Measurements from ENCODE around the gene ARHGEF33. TPM values are rescaled to one million over a fixed set of nuclear protein-coding genes. Genes with fewer than 3 reads are reported as not detected.
A peak's percentile ranks its signal among the peaks of the same experiment; 100 is the strongest.

The ARHGEF33 gene
- total RNA-seq, 1 experiment from 2014 or later, result 0.04 TPM

GRCh38 chr2:39023649-39024048, 134.0 kb downstream of the ARHGEF33 start:
- no TSS peak for BruUV-seq (replicated peaks)
- Histone ChIP-seq H3K4me3 (ENCODE audit: low read length) (no peak overlapping the region), H2AFZ (ENCODE audit: low read length) (no peak overlapping the region), H3K36me3 (ENCODE audit: low read depth, low read length) (no peaks in the 10 kb centered on the region; the same call in 1 of the 2 replicates), H4K20me1 (ENCODE audit: low read length) (no peaks in the 10 kb centered on the region), H3K9me3 (ENCODE audit: low read length) (no peaks in the 10 kb centered on the region), H3F3A (ENCODE audit: low read length, unreplicated experiment) (no peaks in the 10 kb centered on the region), H3K79me2 (ENCODE audit: low read length) (no peaks in the 10 kb centered on the region), H3K27me3 (ENCODE audit: low read length) (no peaks in the 10 kb centered on the region), H3K4me1 (ENCODE audit: insufficient read depth, low read length) (0 out of 2 replicates have a peak, but pooled peaks cover 4% of the 10 kb centered on the region), H3K4me2 (ENCODE audit: low read length) (no peak overlapping the region), H3K9ac (ENCODE audit: low read length) (no peak overlapping the region), H3K27ac (ENCODE audit: low read length) (no peak overlapping the region), H3K9me2 (replicated peaks; ENCODE audit: low read length) (no peaks in the 10 kb centered on the region)
- ATAC-seq, result no peak
- no peak for DNase-seq
- CTCF ChIA-PET, result no interaction called here
- POLR2A ChIA-PET (ENCODE audit: unreplicated experiment), result no interaction called here
- no peak for TF ChIP-seq EZH2 (IDR thresholded peaks at IDR 0.05; ENCODE audit: low read length, unreplicated experiment)
- TF ChIP-seq EZH2phosphoT487 (IDR thresholded peaks at IDR 0.05; ENCODE audit: borderline replicate concordance, low read length), result no peak
- no peak for TF ChIP-seq CTCF (conservative IDR thresholded peaks at IDR 0.05; ENCODE audit: low read depth, low read length)
- intact Hi-C loops (cut with micrococcal nuclease), result no loop called here

DNA sequence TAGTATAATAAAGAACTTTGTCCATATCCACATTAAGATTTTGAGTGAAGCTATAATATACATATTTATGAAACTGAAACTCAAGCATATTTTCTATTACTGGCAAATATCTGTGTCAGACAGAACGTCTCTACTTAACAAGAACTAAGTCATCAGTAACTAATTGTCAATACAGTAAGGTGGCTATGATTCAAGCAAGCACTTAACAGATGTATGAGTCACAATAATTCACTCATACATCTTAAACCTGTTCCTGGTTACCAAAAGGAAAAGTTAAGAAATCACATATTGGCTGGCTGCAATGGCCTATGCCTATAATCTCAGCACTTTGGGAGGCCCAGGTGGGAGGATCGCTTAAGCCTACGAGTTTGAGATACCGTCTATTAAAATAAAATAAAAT, 135.2 kb downstream of the ARHGEF33 start:
- Histone ChIP-seq H3K9me2 (replicated peaks; ENCODE audit: low read length) (no peaks in the 10 kb centered on the region), H3K4me1 (ENCODE audit: insufficient read depth, low read length) (0 out of 2 replicates have a peak, but pooled peaks cover 4% of the 10 kb centered on the region), H3K27ac (ENCODE audit: low read length) (no peak overlapping the region), H3K9ac (ENCODE audit: low read length) (no peak overlapping the region), H2AFZ (ENCODE audit: low read length) (no peak overlapping the region), H3K79me2 (ENCODE audit: low read length) (no peaks in the 10 kb centered on the region), H3K36me3 (ENCODE audit: low read depth, low read length) (no peaks in the 10 kb centered on the region; the same call in 1 of the 2 replicates), H4K20me1 (ENCODE audit: low read length) (no peaks in the 10 kb centered on the region), H3F3A (ENCODE audit: low read length, unreplicated experiment) (no peaks in the 10 kb centered on the region), H3K27me3 (ENCODE audit: low read length) (no peaks in the 10 kb centered on the region), H3K9me3 (ENCODE audit: low read length) (no peaks in the 10 kb centered on the region), H3K4me3 (ENCODE audit: low read length) (no peak overlapping the region), H3K4me2 (ENCODE audit: low read length) (no peak overlapping the region)
- ATAC-seq (peak; percentile 80), DNase-seq (peak; percentile 65)
- intact Hi-C loops (cut with micrococcal nuclease), result no loop called here
- CTCF ChIA-PET, result no interaction called here
- BruUV-seq (replicated peaks), result no TSS peak
- TF ChIP-seq EZH2phosphoT487 (IDR thresholded peaks at IDR 0.05; ENCODE audit: borderline replicate concordance, low read length), result no peak
- no peak for TF ChIP-seq EZH2 (IDR thresholded peaks at IDR 0.05; ENCODE audit: low read length, unreplicated experiment)
- no peak for TF ChIP-seq CTCF (conservative IDR thresholded peaks at IDR 0.05; ENCODE audit: low read depth, low read length)
- POLR2A ChIA-PET (ENCODE audit: unreplicated experiment), result no interaction called here

Other genes with a start within 250 kb of the ARHGEF33 start
- 22.7 and 26.4 TPM in 2 replicates for gene GALM, start 223.8 kb upstream of the ARHGEF33 start, total RNA-seq (2014; rRNA removed)
- gene SRSF7, start 138.5 kb upstream of the ARHGEF33 start, total RNA-seq (2014; rRNA removed), result 148 and 160 TPM in 2 replicates
- 13.7 and 23.8 TPM in 2 replicates for gene GEMIN6, start 111.7 kb upstream of the ARHGEF33 start, total RNA-seq (2014; rRNA removed)
- 16.6 and 17.5 TPM in 2 replicates for gene DHX57, start 13.9 kb upstream of the ARHGEF33 start, total RNA-seq (2014; rRNA removed)
- 9.6 and 24.4 TPM in 2 replicates for gene MORN2, start 13.9 kb upstream of the ARHGEF33 start, total RNA-seq (2014; rRNA removed)
- gene SOS1, start 231.2 kb downstream of the ARHGEF33 start, total RNA-seq (2014; rRNA removed), result 9.7 and 10.5 TPM in 2 replicates

All from PC-3 (cell line).